Activated CD4-positive, alpha-beta T cell treated with anti-CD3 and anti-CD28 coated beads, Interleukin-2, amount 50 U/mL, for 24 hours (primary cell): ENCODE measurements around the gene ARL17B.
A peak's percentile ranks its signal among the peaks of the same experiment; 100 is the strongest.
"Not testable (repeated sequence)": the region's sequence is repeated elsewhere in the genome, so short reads cannot be mapped to it uniquely, and the experiment has no call there.

ENCODE experiments used
- DNase-seq, 2 donors: peaks; one replicate each; pipeline ENCODE4 v3.0.0-alpha.2; 2020; ENCODE audit warnings: low read depth in 1 of 2, low spot score in 1 of 2

ARL17B gene

DNA sequence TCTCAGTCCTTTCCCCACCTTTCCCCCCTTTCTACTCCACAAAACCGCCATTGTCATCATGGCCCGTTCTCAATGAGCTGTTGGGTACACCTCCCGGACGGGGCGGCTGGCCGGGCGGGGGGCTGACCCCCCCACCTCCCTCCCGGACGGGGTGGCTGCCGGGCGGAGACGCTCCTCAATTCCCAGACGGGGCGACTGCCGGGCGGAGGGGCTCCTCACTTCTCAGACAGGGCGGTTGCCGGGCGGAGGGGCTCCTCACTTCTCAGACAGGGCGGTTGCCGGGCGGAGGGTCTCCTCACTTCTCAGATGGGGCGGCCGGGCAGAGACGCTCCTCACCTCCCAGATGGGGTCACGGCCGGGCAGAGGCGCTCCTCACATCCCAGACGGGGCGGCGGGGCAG is 108.8 kb downstream of the ARL17B start:
- not testable (repeated sequence) for DNase-seq

DNA sequence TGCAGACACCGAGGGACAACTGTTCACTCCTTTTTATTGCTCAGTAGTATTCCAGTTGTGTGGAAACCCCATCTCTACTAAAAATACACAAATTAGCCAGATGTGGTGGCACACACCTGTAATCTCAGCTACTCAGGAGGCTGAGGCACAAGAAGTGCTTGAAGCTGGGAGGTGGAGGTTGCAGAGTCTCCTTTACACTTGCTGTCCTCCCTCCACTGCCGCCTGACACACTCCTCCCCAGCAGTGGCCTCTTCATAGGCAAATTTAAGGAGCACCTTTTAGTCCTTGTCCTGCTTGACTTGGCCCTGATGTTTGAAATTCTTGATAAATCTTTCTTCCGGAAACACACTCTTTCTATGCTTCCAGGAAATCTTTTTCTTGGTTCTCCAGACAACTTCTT is 112.4 kb downstream of the ARL17B start:
- not testable (repeated sequence) for DNase-seq

DNA sequence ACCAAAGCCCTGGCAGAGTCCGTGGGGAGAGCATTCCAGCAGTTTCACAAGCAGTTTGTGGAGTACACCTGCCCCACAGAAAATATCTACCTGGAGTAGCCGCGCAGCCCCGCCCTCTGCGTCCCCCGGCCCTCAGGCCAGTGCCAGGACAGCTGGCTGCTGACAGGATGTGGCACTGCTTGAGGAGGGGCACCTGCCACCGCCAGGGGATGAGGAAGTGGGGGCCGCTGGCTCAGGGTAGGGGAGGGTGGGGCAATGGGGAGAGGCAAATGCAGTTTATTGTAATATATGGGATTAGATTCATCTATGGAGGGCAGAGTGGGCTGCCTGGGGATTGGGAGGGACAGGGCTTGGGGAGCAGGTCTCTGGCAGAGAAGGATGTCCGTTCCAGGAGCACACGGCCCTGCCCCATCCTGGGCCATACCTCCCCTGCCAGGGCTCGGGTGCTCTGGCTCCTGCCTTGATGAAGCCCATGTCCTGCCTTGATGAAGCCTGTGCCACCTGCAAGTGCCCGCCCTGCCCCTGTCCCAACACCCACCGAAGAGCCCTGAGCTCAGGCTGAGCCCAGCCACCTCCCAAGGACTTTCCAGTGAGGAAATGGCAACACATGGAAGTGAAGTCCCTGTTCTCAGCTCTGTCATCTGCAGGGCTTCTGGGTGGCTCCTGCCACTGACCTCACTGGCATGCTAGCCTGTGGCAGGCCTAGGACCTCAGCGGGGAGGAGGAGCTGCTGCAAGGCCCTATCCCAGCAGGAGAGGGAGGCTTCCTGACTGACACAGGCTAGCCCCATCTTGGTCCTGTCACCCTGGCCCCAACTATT is 116.4 kb downstream of the ARL17B start:
- DNase-seq: not testable (repeated sequence)

DNA sequence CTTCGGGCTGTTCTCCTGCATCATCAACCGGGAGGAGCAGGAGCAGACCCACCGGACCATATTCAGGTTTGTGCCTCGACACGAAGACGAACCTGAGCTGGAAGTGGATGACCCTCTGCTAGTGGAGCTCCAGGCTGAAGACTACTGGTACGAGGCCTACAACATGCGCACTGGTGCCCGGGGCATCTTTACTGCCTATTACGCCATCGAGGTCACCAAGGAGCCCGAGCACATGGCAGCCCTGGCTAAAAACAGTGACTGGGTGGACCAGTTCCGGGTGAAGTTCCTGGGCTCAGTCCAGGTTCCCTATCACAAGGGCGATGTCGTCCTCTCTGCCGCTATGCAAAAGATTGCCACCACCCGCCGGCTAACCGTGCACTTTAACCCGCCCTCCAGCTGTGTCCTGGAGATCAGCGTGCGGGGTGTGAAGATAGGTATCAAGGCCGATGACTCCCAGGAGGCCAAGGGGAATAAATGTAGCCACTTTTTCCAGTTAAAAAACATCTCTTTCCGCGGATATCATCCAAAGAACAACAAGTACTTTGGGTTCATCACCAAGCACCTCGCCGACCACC is 117.1 kb downstream of the ARL17B start:
- DNase-seq: not testable (repeated sequence)

DNA sequence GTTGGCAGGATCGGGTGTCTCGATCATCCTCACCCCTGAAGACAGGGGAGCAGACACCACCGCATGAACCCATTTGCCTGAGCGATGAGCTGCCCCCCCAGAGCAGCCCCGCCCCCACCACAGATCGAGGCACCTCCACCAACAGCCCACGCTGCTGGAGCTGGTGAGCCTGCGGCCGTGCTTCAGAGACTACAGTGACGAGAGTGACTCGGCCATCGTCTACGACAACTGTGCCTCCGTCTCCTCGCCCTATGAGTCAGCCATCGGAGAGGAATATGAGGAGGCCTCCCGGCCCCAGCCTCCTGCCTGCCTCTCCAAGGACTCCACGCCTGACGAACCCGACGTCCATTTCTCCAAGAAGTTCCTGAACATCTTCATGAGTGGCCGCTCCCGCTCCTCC is 117.6 kb downstream of the ARL17B start:
- not testable (repeated sequence) for DNase-seq

DNA sequence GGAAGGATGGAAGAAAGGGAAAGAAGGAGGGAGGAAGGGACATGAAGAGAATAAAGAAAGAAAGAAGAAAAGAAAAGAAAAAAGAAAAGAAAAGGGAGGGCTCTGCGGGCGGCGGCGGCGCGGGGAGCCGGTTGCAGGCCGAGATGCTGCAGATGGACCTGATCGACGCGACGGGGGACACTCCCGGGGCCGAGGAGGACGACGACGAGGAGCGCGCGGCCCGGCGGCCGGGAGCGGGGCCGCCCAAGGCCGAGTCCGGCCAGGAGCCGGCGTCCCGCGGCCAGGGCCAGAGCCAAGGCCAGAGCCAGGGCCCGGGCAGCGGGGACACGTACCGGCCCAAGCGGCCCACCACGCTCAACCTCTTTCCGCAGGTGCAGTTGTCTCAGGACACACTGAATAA is 118.1 kb downstream of the ARL17B start:
- not testable (repeated sequence) for DNase-seq

DNA sequence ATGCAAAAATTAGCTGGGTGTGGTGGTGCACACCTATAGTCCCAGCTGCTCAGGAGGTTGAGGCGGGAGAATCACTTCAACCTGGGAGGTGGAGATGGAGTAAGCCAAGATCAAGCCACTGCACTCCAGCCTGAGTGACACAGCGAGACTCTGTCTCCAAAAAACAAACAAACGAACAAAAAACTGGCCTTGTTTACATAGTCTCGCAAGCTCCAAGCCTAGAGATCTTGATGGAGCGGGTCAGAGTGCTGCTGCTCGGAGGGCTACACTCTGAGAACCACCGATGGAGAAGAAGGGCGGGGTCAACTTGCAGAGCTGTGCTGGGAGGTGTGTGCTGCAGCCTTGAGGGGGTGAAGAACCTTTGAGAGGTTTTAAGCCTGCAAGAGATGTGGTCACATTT is 130.2 kb downstream of the ARL17B start:
- not testable (repeated sequence) for DNase-seq

DNA sequence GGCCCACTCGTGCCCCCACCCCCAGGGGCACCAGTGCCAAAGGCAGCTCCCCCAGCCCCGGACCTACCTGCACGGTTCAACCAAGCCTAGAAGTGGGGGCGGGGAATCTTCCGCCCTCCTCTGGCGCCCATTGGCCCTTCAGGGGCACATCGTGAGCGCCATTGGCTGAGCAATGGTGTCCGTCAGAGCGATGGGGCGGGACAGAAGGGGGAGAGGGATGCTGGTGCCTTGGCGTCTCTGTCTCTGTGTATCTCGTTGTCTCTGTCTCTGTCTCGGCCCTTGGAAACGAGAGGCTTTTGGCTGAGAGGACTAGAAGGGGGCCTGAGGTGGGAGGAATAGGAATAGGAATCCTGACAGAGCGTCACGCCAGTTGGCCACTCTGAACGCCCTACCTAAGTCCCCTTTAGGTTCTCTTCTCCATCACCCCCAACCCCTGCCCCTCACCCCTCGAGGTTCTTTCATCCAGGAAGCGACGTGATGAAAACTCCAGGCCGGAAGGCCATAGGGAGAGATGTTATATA is 136.2 kb downstream of the ARL17B start:
- peak; percentile 92 to 94 for DNase-seq

DNA sequence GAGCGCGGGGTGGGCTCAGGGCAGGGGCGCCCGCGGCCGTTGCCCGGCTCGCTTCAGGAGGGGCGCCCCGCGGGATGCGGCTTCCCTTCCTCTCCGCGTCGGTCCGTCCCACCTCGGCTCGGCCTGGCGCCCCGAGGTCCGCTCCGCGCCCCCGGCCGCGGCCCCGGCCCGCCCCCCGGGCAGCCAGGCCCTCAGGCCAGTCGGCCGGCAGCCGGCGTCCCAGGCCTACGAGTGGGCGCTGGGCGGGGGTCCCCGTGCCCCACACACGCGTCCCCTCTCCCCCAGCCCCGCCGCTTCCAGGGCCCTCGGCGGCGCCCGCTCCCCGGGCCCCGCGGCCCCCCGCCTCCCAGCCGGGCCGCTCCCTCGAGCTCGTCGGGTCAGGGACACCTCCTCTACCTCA is 136.7 kb downstream of the ARL17B start:
- not testable (repeated sequence) for DNase-seq
